Loucy (cell line): ENCODE measurements around the gene CD207.

ENCODE experiments used
- CTCF ChIP-seq: fragments of 200-600 bp; sonication (generic); conservative IDR thresholded peaks from 2 replicates; pipeline ENCODE4 v1.5.1; 2014; ENCODE audit warnings: mild to moderate bottlenecking, antibody characterized with exemption, low read length
- EZH2phosphoT487 ChIP-seq: fragments of 200-600 bp; IDR thresholded peaks from 2 replicates; pipeline ENCODE4 v1.6.1; 2018; ENCODE audit warnings: antibody characterized with exemption, mild to moderate bottlenecking, moderate library complexity, borderline replicate concordance

- TF ChIP-seq CTCF (no peak), EZH2phosphoT487 (no peak)
Observed at GRCh38 chr2:70870790-70871189, 35.2 kb upstream of the CD207 start.
